T-helper 22 cell (primary cell): ENCODE results near the gene SEPTIN1.
A peak's percentile ranks its signal among the peaks of the same experiment; 100 is the strongest.
"Not testable (repeated sequence)": the region's sequence is repeated elsewhere in the genome, so short reads cannot be mapped to it uniquely, and the experiment has no call there.

ENCODE experiments used
- DNase-seq: peaks from one replicate; pipeline ENCODE4 v3.0.0-alpha.2; 2020; ENCODE audit warnings: low read depth

SEPTIN1 gene

GRCh38 chr16:30341971-30342370 lies 40.4 kb downstream of the SEPTIN1 start:
- DNase-seq: not testable (repeated sequence)

GRCh38 chr16:30340621-30341020 lies 41.7 kb downstream of the SEPTIN1 start:
- no peak for DNase-seq

DNA sequence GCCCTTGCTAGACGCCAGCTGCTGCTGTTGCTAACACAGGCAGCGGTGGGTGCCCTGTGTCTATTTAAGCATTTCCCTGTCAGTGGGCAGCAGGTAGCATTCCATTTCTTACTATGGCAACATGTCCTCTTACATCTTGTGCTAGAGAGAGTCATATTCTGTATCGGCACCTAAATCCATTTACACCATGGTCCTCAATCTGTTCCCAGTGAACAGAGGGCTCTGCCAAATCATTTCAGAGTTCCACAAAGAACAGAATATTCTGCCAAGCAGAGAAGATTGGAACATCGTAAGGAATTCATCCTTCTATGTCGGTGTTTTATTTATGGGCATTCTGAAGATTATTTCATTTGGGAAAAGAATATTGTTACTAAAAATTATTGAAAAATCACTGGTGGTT lies 43.6 kb downstream of the SEPTIN1 start:
- DNase-seq: not testable (repeated sequence)

DNA sequence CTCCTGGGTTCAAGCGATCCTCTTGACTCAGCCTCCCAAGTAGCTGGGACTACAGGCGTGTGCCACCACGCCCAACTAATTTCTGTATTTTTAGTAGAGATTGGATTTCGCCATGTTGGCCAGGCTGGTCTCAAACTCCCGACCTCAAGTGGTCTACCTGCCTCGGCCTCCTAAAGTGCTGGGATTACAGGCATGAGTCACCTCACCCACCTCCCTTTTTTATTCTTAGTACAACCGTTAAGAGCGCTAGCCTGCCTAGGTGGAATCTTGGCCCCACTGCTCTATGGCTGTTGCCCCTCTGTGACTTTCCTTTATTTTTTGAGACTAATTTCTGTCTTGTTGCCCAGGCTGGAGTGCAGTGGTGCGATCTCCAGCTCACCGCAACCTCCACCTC lies 44.4 kb downstream of the SEPTIN1 start:
- DNase-seq: not testable (repeated sequence)

DNA sequence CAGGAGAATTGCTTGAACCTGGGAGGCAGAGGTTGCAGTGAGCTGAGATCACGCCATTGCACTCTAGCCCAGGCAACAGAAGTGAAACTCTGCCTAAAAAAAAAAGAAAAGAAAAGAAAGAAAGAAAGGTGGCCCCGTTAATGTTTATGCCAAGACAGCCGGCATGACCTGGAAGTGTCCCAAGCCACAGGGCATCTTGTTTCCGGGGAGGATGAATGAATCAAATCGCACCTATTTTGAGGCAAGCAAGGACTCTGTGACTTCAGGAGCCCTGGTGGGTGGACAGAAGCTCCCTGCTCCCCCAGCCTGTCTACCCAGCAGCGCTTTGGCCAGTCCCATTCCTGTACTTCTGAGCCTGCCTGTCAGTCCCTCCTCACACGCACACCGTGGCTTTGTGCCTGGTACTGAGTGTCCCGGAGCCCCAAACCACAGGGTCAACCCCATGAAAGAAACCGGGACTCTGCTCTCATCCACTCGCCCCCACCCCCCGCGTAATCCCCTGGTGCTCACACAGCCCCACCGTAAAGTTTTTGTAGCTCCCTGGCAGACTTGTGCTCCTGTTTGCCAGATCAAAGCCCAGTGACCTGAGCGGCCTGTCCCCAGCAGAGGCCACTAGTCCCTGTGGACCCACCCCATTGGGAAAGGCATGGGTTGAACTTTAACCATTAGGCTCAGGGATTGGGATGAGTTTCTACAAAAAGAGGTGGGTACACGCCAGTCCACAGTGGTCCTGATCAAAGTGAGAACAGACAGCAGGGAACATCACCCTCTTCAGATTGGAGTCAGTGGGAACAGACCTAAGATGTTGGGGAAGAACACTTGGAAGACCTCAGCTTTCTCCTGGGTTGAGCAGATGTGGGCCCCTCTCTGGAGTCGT lies 46.5 kb downstream of the SEPTIN1 start:
- peak; percentile 21 for DNase-seq

DNA sequence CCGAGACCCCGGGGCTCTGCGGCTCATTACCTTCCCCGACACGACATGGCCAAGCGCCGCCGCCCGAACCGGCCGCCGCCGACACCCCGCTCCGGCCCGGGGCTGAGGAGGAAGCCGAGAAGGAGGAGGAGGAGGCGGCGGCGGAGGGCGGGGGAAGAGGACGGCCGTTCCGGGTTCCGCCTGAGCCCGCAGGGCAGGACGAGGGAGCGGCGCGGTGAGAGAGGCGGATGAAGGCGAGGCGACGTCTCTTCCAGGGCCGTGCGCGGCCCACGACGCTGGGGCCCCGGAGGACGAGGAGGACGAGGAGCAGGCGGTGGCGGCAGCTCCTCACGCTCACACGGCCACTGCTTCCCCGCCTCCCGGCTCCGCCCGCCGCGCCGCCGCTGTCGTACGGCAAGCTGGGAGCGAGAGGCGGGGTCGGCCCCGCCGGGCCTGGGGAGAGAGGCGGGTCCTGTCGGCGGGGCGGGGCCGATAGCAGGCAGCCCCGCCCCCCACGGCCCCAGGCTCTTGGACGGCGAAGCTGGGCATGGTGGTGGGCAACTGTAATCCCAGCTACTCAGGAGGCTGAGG lies 47.2 kb downstream of the SEPTIN1 start:
- DNase-seq: peak; percentile 72

DNA sequence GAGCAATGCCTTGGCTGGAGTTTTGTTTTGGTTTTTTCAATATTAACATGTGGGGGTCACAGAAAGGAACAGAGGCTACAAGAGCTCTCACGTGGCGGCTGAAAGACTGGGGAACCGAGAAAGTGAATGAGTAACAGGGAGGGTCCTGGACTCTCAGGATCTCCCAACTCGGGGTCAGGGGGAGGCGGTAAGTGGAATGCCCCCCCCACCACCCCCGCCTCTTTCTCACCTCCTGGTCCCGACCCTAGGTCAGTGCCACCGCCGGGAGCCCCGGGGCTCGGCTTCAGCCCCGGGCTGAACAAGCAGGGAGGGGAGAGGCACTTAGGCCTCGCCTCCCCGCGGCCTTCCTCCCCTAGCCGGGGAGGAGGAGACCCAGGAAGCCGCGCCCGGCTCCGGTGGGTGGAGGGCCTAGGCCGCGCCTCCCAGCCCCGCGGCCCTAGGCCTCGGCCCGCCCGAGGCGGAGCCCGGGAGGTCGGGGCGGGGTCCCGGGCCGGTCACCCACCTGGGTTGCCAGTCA lies 47.8 kb downstream of the SEPTIN1 start:
- peak; percentile 80 for DNase-seq
